HepG2 (cell line): ENCODE data around the gene RMI2. TPM values are rescaled to one million over a fixed set of nuclear protein-coding genes. Genes with fewer than 3 reads are reported as not detected.

Experiments
- CCAR2 ChIP-seq: fragments of 200-400 bp; formaldehyde crosslinking; optimal IDR thresholded peaks from 2 replicates; pipeline ENCODE3; 2018; ENCODE audit warnings: low read depth, mild to moderate bottlenecking, low read length, moderate library complexity
- GATAD2A ChIP-seq: IDR thresholded peaks from 2 replicates; pipeline ENCODE4 v1.6.1; 2016
- KMT2B ChIP-seq: IDR thresholded peaks from 2 replicates; pipeline ENCODE4 v1.6.1; 2016; ENCODE audit warnings: missing genetic modification reagents, missing compliant biosample characterization
- MXD1 ChIP-seq: sonication (generic); formaldehyde crosslinking; IDR thresholded peaks from 2 replicates; pipeline ENCODE4 v1.4.0; 2020; ENCODE audit warnings: mild to moderate bottlenecking, missing genetic modification reagents
- POGK ChIP-seq: sonication (generic); formaldehyde crosslinking; conservative IDR thresholded peaks from 2 replicates; pipeline ENCODE4 v1.8.0; 2022; ENCODE audit warnings: mild to moderate bottlenecking, moderate library complexity, missing genetic modification reagents
- RORA ChIP-seq: sonication (generic); formaldehyde crosslinking; IDR thresholded peaks from 2 replicates; pipeline ENCODE4 v1.5.0; 2020; ENCODE audit warnings: mild to moderate bottlenecking, missing genetic modification reagents, moderate library complexity
- ZFP91 ChIP-seq: sonication (generic); formaldehyde crosslinking; IDR thresholded peaks from 2 replicates; pipeline ENCODE4 v1.9.0; 2022; ENCODE audit warnings: missing genetic modification reagents, mild to moderate bottlenecking, borderline replicate concordance
- ZMYM2 ChIP-seq: sonication (generic); formaldehyde crosslinking; IDR thresholded peaks from 2 replicates; pipeline ENCODE4 v1.8.0; 2022; ENCODE audit warnings: mild to moderate bottlenecking, missing genetic modification reagents
- ZNF138 ChIP-seq: sonication (generic); formaldehyde crosslinking; IDR thresholded peaks from 2 replicates; pipeline ENCODE4 v1.5.0; 2020; ENCODE audit warnings: mild to moderate bottlenecking, low read depth, missing genetic modification reagents
- ZNF224 ChIP-seq: sonication (generic); formaldehyde crosslinking; IDR thresholded peaks from 2 replicates; pipeline ENCODE4 v1.5.0; 2020; ENCODE audit warnings: mild to moderate bottlenecking, missing genetic modification reagents
- ZNF263 ChIP-seq: sonication (generic); formaldehyde crosslinking; IDR thresholded peaks from 2 replicates; pipeline ENCODE4 v1.4.0; 2020; ENCODE audit warnings: missing genetic modification reagents
- ZNF274 ChIP-seq: sonication (generic); formaldehyde crosslinking; IDR thresholded peaks from 2 replicates; pipeline ENCODE4 v1.5.1; 2020; ENCODE audit warnings: mild to moderate bottlenecking, missing genetic modification reagents
- ZNF331 ChIP-seq: sonication (generic); formaldehyde crosslinking; IDR thresholded peaks from 2 replicates; pipeline ENCODE4 v1.4.0; 2020; ENCODE audit warnings: missing genetic modification reagents
- ZNF337 ChIP-seq: sonication (generic); formaldehyde crosslinking; IDR thresholded peaks from 2 replicates; pipeline ENCODE4 v1.5.1; 2020; ENCODE audit warnings: missing genetic modification reagents, low read depth, mild to moderate bottlenecking, borderline replicate concordance
- ZNF556 ChIP-seq: sonication (generic); formaldehyde crosslinking; IDR thresholded peaks from 2 replicates; pipeline ENCODE4 v1.4.0; 2020; ENCODE audit warnings: mild to moderate bottlenecking, missing genetic modification reagents, borderline replicate concordance
- ZNF687 ChIP-seq: sonication (generic); formaldehyde crosslinking; IDR thresholded peaks from 2 replicates; pipeline ENCODE4 v1.5.1; 2020; ENCODE audit warnings: mild to moderate bottlenecking, missing genetic modification reagents, moderate library complexity
- ZNF710 ChIP-seq: sonication (generic); formaldehyde crosslinking; IDR thresholded peaks from 2 replicates; pipeline ENCODE4 v1.5.0; 2020; ENCODE audit warnings: mild to moderate bottlenecking, missing genetic modification reagents, borderline replicate concordance
- ZNF780A ChIP-seq: sonication (generic); formaldehyde crosslinking; IDR thresholded peaks from 2 replicates; pipeline ENCODE4 v1.8.0; 2022; ENCODE audit warnings: mild to moderate bottlenecking, missing genetic modification reagents, moderate library complexity
- polyA plus RNA-seq, 8 experiments: library from polyadenylated mRNA; depleted of rRNA in 3 of 8; stranded (reverse) in 7 of 8; unstranded in 1 of 8; fragments of >200 nt; fragmentation: Illumina TruSeq in 4 of 8; extraction: Trizol in 4 of 8; gene quantifications; 2 replicates each; pipeline versions ENCODE4 v1.2.1 to v1.2.3, GENCODE V29; 2011 to 2016; ENCODE audit warnings: low read depth in 4 of 8, missing spikeins in 1 of 8, mixed read lengths in 1 of 8; ENCODE audit not compliant: insufficient read depth in 1 of 8
- total RNA-seq, 5 experiments: library from RNA; depleted of rRNA; stranded (reverse); fragments of >200 nt; fragmentation: Illumina TruSeq; extraction: Trizol; gene quantifications; 2 replicates each; pipeline ENCODE4 v1.2.3, GENCODE V29; 2016; ENCODE audit warnings: low read depth in 1 of 5

The RMI2 gene
- total and polyA plus RNA-seq, 2 of the 13 experiments (the other 11 are each of a cell fraction or from before 2014, with no cell fraction given): 24.5 to 55.7 TPM

- TF ChIP-seq GATAD2A (CRISPR knock-in tag): 0 out of 2 replicates have a peak, but pooled peaks have one; percentile 41
- TF ChIP-seq KMT2B (CRISPR knock-in tag): no peak
- peak; percentile 91 for TF ChIP-seq ZFP91 (CRISPR knock-in tag)
- TF ChIP-seq RORA: no peak
- TF ChIP-seq ZNF274 (CRISPR knock-in tag): peak; percentile 74; the same call in 1 of the 2 replicates
- TF ChIP-seq ZNF687: peak; percentile 85
- TF ChIP-seq ZNF780A: no peak
- no peak for TF ChIP-seq CCAR2
- peak; percentile 19; the same call in 1 of the 2 replicates for TF ChIP-seq ZNF331 (CRISPR knock-in tag)
- peak; percentile 41; the same call in 1 of the 2 replicates for TF ChIP-seq ZNF710 (CRISPR knock-in tag)
- TF ChIP-seq ZNF556 (CRISPR knock-in tag): peak; percentile 65; the same call in 1 of the 2 replicates
- TF ChIP-seq ZMYM2 (CRISPR knock-in tag): no peak
- TF ChIP-seq ZNF138 (CRISPR knock-in tag): 0 out of 2 replicates have a peak, but pooled peaks have one; percentile 36
- peak; percentile 93 for TF ChIP-seq ZNF263
- TF ChIP-seq MXD1 (CRISPR knock-in tag): peak; percentile 36; the same call in 1 of the 2 replicates
- peak; percentile 76; the same call in 1 of the 2 replicates for TF ChIP-seq POGK (CRISPR knock-in tag)
- TF ChIP-seq ZNF224 (CRISPR knock-in tag): 0 out of 2 replicates have a peak, but pooled peaks have one; percentile 55
- 0 out of 2 replicates have a peak, but pooled peaks have one; percentile 25 for TF ChIP-seq ZNF337 (CRISPR knock-in tag)
Observed at GRCh38 chr16:11386791-11387546, 41.7 kb downstream of the RMI2 start (continued).
